H1 (cell line): ENCODE results near the gene CELA1. TPM values are rescaled to one million over a fixed set of nuclear protein-coding genes. Genes with fewer than 3 reads are reported as not detected.

Experiments
- CTCF ChIA-PET: fragments of 300-600 bp; sonication (Branson Sonifier 250); formaldehyde crosslinking; loops from one replicate; lab custom pipeline; 2021; ENCODE audit not compliant: partially characterized antibody; lab: Charles Lee
- POLR2A ChIA-PET: fragments of 300-600 bp; sonication (Branson Sonifier 250); formaldehyde crosslinking; loops from one replicate; lab custom pipeline; 2021; ENCODE audit warnings: inconsistent platforms; ENCODE audit not compliant: partially characterized antibody; lab: Charles Lee
- DNase-seq, 2 experiments: peaks; one replicate each; pipeline versions ENCODE4 v3.0.0 to v3.0.0-alpha.2; 2010 to 2022; ENCODE audit warnings: low spot score in 2 of 2, low read depth in 1 of 2, mixed read lengths in 1 of 2
- FAIRE-seq: peaks from 2 replicates; lab custom pipeline; 2011; peaks lifted over from hg19 to GRCh38; lab: Jason Lieb, UNC
- H2AFZ ChIP-seq: 2 replicates; pipeline ENCODE4 v1.8.1; 2012; ENCODE audit warnings: low read length, inconsistent platforms
- H2AK5ac ChIP-seq: 2 replicates; pipeline ENCODE4 v1.6.1; 2013; ENCODE audit warnings: low read depth, low read length
- H2BK120ac ChIP-seq: replicated peaks from 2 replicates; pipeline ENCODE3; 2013; ENCODE audit warnings: low read depth, low read length, inconsistent platforms
- H2BK12ac ChIP-seq: 2 replicates; pipeline ENCODE4 v1.6.1; 2013; ENCODE audit warnings: low read depth, low read length
- H2BK15ac ChIP-seq: 2 replicates; pipeline ENCODE4 v1.6.1; 2013; ENCODE audit warnings: low read length
- H2BK20ac ChIP-seq: 2 replicates; pipeline ENCODE4 v1.6.1; 2013; ENCODE audit warnings: low read length
- H2BK5ac ChIP-seq: 2 replicates; pipeline ENCODE4 v1.6.1; 2013; ENCODE audit warnings: low read depth, low read length
- H3K14ac ChIP-seq: 2 replicates; pipeline ENCODE4 v1.6.1; 2013; ENCODE audit warnings: inconsistent platforms; ENCODE audit not compliant: insufficient read length
- H3K18ac ChIP-seq: 2 replicates; pipeline ENCODE4 v1.6.1; 2013; ENCODE audit warnings: low read length; ENCODE audit errors: extremely low read depth
- H3K23ac ChIP-seq: 2 replicates; pipeline ENCODE4 v1.6.1; 2013; ENCODE audit warnings: inconsistent platforms; ENCODE audit not compliant: insufficient read length
- H3K23me2 ChIP-seq: 2 replicates; pipeline ENCODE4 v1.6.1; 2013; ENCODE audit warnings: low read depth, low read length
- H3K27ac ChIP-seq: 2 replicates; pipeline ENCODE4 v1.6.1; 2011; ENCODE audit warnings: low read depth, low read length, inconsistent platforms
- H3K27me3 ChIP-seq, 4 experiments: replicated peaks in 1 of 4; 1 replicate in 1 of 4; 2 replicates in 3 of 4; pipeline versions ENCODE4 v1.6.1 to v1.8.1; 2011 to 2013; ENCODE audit warnings: low read length in 3 of 4, mild to moderate bottlenecking in 3 of 4, inconsistent platforms in 2 of 4, mixed read lengths in 2 of 4, moderate library complexity in 1 of 4; ENCODE audit not compliant: control insufficient read depth in 3 of 4, insufficient read depth in 3 of 4; ENCODE audit errors: extremely low read depth in 1 of 4
- H3K36me3 ChIP-seq, 4 experiments: 2 replicates each; pipeline versions ENCODE4 v1.6.1 to v1.8.1; 2011 to 2013; ENCODE audit warnings: mild to moderate bottlenecking in 4 of 4, low read length in 3 of 4, moderate library complexity in 2 of 4, control low read depth in 1 of 4, inconsistent platforms in 1 of 4; ENCODE audit not compliant: insufficient read depth in 4 of 4, control insufficient read depth in 2 of 4
- H3K4ac ChIP-seq: replicated peaks from 2 replicates; pipeline ENCODE3; 2013; ENCODE audit warnings: low read length, low read depth, mixed read lengths, inconsistent platforms; ENCODE audit not compliant: insufficient read length
- H3K4me1 ChIP-seq, 4 experiments: replicated peaks in 1 of 4; 1 replicate in 1 of 4; 2 replicates in 3 of 4; pipeline versions ENCODE4 v1.6.1 to v1.8.1; 2011 to 2013; ENCODE audit warnings: low read length in 3 of 4, inconsistent platforms in 2 of 4, mixed read lengths in 1 of 4; ENCODE audit not compliant: insufficient read depth in 4 of 4, control insufficient read depth in 3 of 4
- H3K4me2 ChIP-seq, 2 experiments: 2 replicates each; pipeline versions ENCODE4 v1.6.1 to v1.8.1; 2011 to 2013; ENCODE audit warnings: low read depth in 2 of 2, low read length in 2 of 2, control low read depth in 1 of 2, inconsistent platforms in 1 of 2, mild to moderate bottlenecking in 1 of 2; ENCODE audit not compliant: insufficient read depth in 1 of 2
- H3K4me3 ChIP-seq, 4 experiments: fragments of 200-600, 300-600 bp in 1 of 4; sonication (generic), shearing (Covaris generic), sonication (Bioruptor Twin) in 1 of 4; 2 replicates each; pipeline versions ENCODE4 v1.5.1 to v1.8.1; 2011 to 2016; ENCODE audit warnings: low read length in 4 of 4, low read depth in 3 of 4, control low read depth in 2 of 4, inconsistent platforms in 2 of 4, mild to moderate bottlenecking in 2 of 4, mixed read lengths in 1 of 4, moderate library complexity in 1 of 4; ENCODE audit not compliant: insufficient read depth in 2 of 4; ENCODE audit errors: extremely low read depth in 1 of 4
- H3K56ac ChIP-seq: replicated peaks from 2 replicates; pipeline ENCODE3; 2013; ENCODE audit warnings: low read depth, mild to moderate bottlenecking, mixed read lengths, low read length, inconsistent platforms; ENCODE audit not compliant: insufficient read length
- H3K79me1 ChIP-seq: 2 replicates; pipeline ENCODE4 v1.6.1; 2013; ENCODE audit warnings: low read depth, low read length, control low read depth
- H3K79me2 ChIP-seq, 2 experiments: 2 replicates each; pipeline versions ENCODE4 v1.6.1 to v1.8.1; 2012 to 2013; ENCODE audit warnings: low read length in 2 of 2, mild to moderate bottlenecking in 2 of 2, inconsistent platforms in 1 of 2; ENCODE audit not compliant: insufficient read depth in 2 of 2, control insufficient read depth in 1 of 2
- H3K9ac ChIP-seq, 4 experiments: replicated peaks in 1 of 4; 1 replicate in 1 of 4; 2 replicates in 3 of 4; pipeline versions ENCODE4 v1.6.1 to v1.8.1; 2011 to 2013; ENCODE audit warnings: low read depth in 3 of 4, low read length in 3 of 4, control low read depth in 2 of 4, mild to moderate bottlenecking in 2 of 4, moderate library complexity in 2 of 4, inconsistent platforms in 1 of 4; ENCODE audit errors: extremely low read depth in 1 of 4
- H3K9me3 ChIP-seq, 2 experiments: 2 replicates each; pipeline versions ENCODE4 v1.6.1 to v1.8.1; 2012 to 2013; ENCODE audit warnings: mild to moderate bottlenecking in 2 of 2, moderate library complexity in 2 of 2, control low read depth in 1 of 2, inconsistent platforms in 1 of 2, low read depth in 1 of 2, low read length in 1 of 2, mixed read lengths in 1 of 2; ENCODE audit not compliant: insufficient read depth in 2 of 2
- H4K20me1 ChIP-seq, 2 experiments: replicated peaks in 1 of 2; 2 replicates each; pipeline versions ENCODE3 to v1.8.1; 2011 to 2013; ENCODE audit warnings: inconsistent platforms in 2 of 2, low read length in 2 of 2, mild to moderate bottlenecking in 1 of 2; ENCODE audit not compliant: insufficient read depth in 2 of 2, control insufficient read depth in 1 of 2
- H4K5ac ChIP-seq: 2 replicates; pipeline ENCODE4 v1.6.1; 2013; ENCODE audit warnings: low read length, low read depth, mixed read lengths, inconsistent platforms; ENCODE audit not compliant: insufficient read length
- H4K8ac ChIP-seq: 2 replicates; pipeline ENCODE4 v1.8.0; 2013; ENCODE audit warnings: mild to moderate bottlenecking, moderate library complexity, low read length, inconsistent platforms; ENCODE audit not compliant: insufficient read depth; ENCODE audit errors: extremely low read depth
- H4K91ac ChIP-seq: replicated peaks from 2 replicates; pipeline ENCODE3; 2013; ENCODE audit warnings: low read length, mixed read lengths, inconsistent platforms; ENCODE audit not compliant: insufficient read length
- CBX8 ChIP-seq: fragments of 300-800, 300-1000 bp; sonication (generic); IDR thresholded peaks from 2 replicates; pipeline ENCODE4 v1.7.1; 2016; ENCODE audit warnings: low read depth, low read length, borderline replicate concordance
- E2F6 ChIP-seq: IDR thresholded peaks from 2 replicates; pipeline ENCODE4 v1.6.1; 2012; ENCODE audit warnings: inconsistent platforms
- EZH2 ChIP-seq: fragments of 200-600 bp; sonication (generic); IDR thresholded peaks from 2 replicates; pipeline ENCODE4 v1.7.1; 2012; ENCODE audit warnings: low read depth, mild to moderate bottlenecking, moderate library complexity, low read length, inconsistent platforms; ENCODE audit not compliant: severe bottlenecking
- GTF2F1 ChIP-seq: IDR thresholded peaks from 2 replicates; pipeline ENCODE4 v1.6.1; 2012; ENCODE audit warnings: low read depth, low read length, improper control_type of control experiment, borderline replicate concordance
- HDAC6 ChIP-seq: IDR thresholded peaks from one replicate; pipeline ENCODE4 v1.7.1; 2012; ENCODE audit warnings: low read depth, mild to moderate bottlenecking, inconsistent platforms, low read length, moderate library complexity
- POLR2AphosphoS5 ChIP-seq: IDR thresholded peaks from 2 replicates; pipeline ENCODE4 v1.6.1; 2011; ENCODE audit warnings: low read depth, low read length
- TAF1 ChIP-seq: IDR thresholded peaks from 2 replicates; pipeline ENCODE4 v1.6.1; 2011; ENCODE audit warnings: mild to moderate bottlenecking, low read depth, low read length
- TBP ChIP-seq: IDR thresholded peaks from 2 replicates; pipeline ENCODE4 v1.6.1; 2011; ENCODE audit warnings: low read depth, low read length, improper control_type of control experiment
- ZNF274 ChIP-seq: IDR thresholded peaks from 2 replicates; pipeline ENCODE4 v1.7.0; 2012; ENCODE audit warnings: low read length, borderline replicate concordance; ENCODE audit errors: extremely low read depth
- WGBS, 2 experiments: shearing (Covaris generic) in 1 of 2; methylation state at CpG; one replicate each; pipeline versions ENCODE4 v1.1.6 to v1.1.7; 2013 to 2015; ENCODE audit warnings: low lambda C conversion rate in 2 of 2, mixed read lengths in 2 of 2, inconsistent platforms in 1 of 2, low coverage in 1 of 2, missing lambda C conversion rate in 1 of 2; ENCODE audit not compliant: insufficient replicate concordance in 2 of 2, insufficient coverage in 1 of 2, insufficient read length in 1 of 2; ENCODE audit errors: extremely low coverage in 1 of 2, missing lambda C conversion rate in 1 of 2; 5-methylcytosine and 5-hydroxymethylcytosine counted together
- polyA plus RNA-seq, 7 experiments: library from polyadenylated mRNA; depleted of rRNA in 3 of 7; stranded (reverse) in 5 of 7; unstranded in 2 of 7; fragments of >200 nt in 5 of 7; fragments of 200-250 nt in 2 of 7; gene quantifications; 1 replicate in 5 of 7; 2 replicates in 1 of 7; 4 replicates in 1 of 7; pipeline versions ENCODE4 v1.2.1 to v1.2.3, GENCODE V29; 2011 to 2013; ENCODE audit warnings: missing spikeins in 2 of 7, mixed read lengths in 2 of 7
- total RNA-seq: library from RNA; stranded (reverse); fragmentation: NEBNext Ultra II Directional; extraction: Animal tissue kit (Norgen Biotek cat#: 25700); gene quantifications from 2 replicates; pipeline ENCODE4 v1.2.1, GENCODE V29; 2021
- TF ChIP-seq, protein P1 (sequence below): IDR thresholded peaks from 2 replicates; pipeline ENCODE4 v1.6.1; 2012; ENCODE audit warnings: inconsistent platforms

Gene CELA1
- total and polyA plus RNA-seq, 2 of the 8 experiments (the other 6 are each of a cell fraction or from before 2014, with no cell fraction given) = 0.09 TPM; not detected in 1

GRCh38 chr12:51389302-51389999, 43.0 kb upstream of the CELA1 start:
- H2AK5ac ChIP-seq = no peak overlapping the region
- no peaks in the 10 kb centered on the region for H4K20me1 ChIP-seq
- 88% methylated on average over 2 of the region's 2 CpGs; no CpG with 5 or more reads in 1 of the 2 experiments for WGBS, 2 experiments
- TF ChIP-seq, protein P1, sequence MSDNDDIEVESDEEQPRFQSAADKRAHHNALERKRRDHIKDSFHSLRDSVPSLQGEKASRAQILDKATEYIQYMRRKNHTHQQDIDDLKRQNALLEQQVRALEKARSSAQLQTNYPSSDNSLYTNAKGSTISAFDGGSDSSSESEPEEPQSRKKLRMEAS = no peak
- no peak for TF ChIP-seq HDAC6
- no peak for TF ChIP-seq TAF1
- TF ChIP-seq GTF2F1 = no peak
- no peak for TF ChIP-seq POLR2AphosphoS5
- no peak for TF ChIP-seq CBX8
- no peak for TF ChIP-seq ZNF274
- no peak for TF ChIP-seq TBP
- TF ChIP-seq E2F6 = no peak
- no peak for TF ChIP-seq EZH2
- H3K14ac ChIP-seq = no peak overlapping the region
- H3K18ac ChIP-seq = no peak overlapping the region
- peaks cover 0 to 11% (median 2%) of the 10 kb centered on the region in 4 experiments; a peak in 2 of 8 replicates for H3K36me3 ChIP-seq
- H3K4me3 ChIP-seq = no peak overlapping the region
- H3K56ac ChIP-seq = no peak overlapping the region
- no peak overlapping the region for H2BK120ac ChIP-seq
- H3K27ac ChIP-seq = no peak overlapping the region
- no peak overlapping the region for H4K91ac ChIP-seq
- H3K9me3 ChIP-seq = no peaks in the 10 kb centered on the region
- POLR2A ChIA-PET = interaction anchor here (0.9 to 2.3 kb wide), 7 partner anchors 11 to 425 kb away, joined by 3 to 10 read pairs (median 5); partner anchors contain the start of genes CSRNP2 and SMAGP
- no peak overlapping the region for H4K8ac ChIP-seq
- no peak overlapping the region; a peak in 1 of 7 replicates for H3K9ac ChIP-seq
- peak overlapping the region; percentile 25 for H3K4ac ChIP-seq
- peaks cover 5 to 19% (median 9%) of the 10 kb centered on the region in 4 experiments for H3K4me1 ChIP-seq
- H3K23ac ChIP-seq = no peak overlapping the region
- H2AFZ ChIP-seq = no peak overlapping the region
- H2BK12ac ChIP-seq = no peak overlapping the region
- no peak for FAIRE-seq
- no peaks in the 10 kb centered on the region for H3K27me3 ChIP-seq
- CTCF ChIA-PET = interaction anchor here (0.6 to 2.7 kb wide), 4 partner anchors 11 to 39 kb away, joined by 3 to 10 read pairs (median 3); no protein-coding TSS in a partner anchor
- H2BK20ac ChIP-seq = 0 out of 2 replicates have a peak overlapping the region, but pooled peaks have one; percentile 4
- no peaks in the 10 kb centered on the region for H3K79me1 ChIP-seq
- H3K4me2 ChIP-seq = no peak overlapping the region
- no peak for DNase-seq
- peak overlapping the region; percentile 1; the same call in 1 of the 2 replicates for H2BK15ac ChIP-seq
- H3K79me2 ChIP-seq = no peaks in the 10 kb centered on the region
- 0 out of 2 replicates have a peak overlapping the region, but pooled peaks have one; percentile 15 for H2BK5ac ChIP-seq
- peaks cover 5% of the 10 kb centered on the region; the same call in 1 of the 2 replicates for H3K23me2 ChIP-seq
- H4K5ac ChIP-seq = no peak overlapping the region
